Trophoblast cell (in vitro differentiated cells and primary cell): ENCODE data around the gene UBALD1.
"Not testable (repeated sequence)": the region's sequence is repeated elsewhere in the genome, so short reads cannot be mapped to it uniquely, and the experiment has no call there.

Experiments
- DNase-seq, 2 donors: peaks; one replicate each; pipeline ENCODE4 v3.0.0-alpha.2; 2016
- H2AFZ ChIP-seq: 2 replicates; pipeline ENCODE4 v1.6.1; 2013; ENCODE audit warnings: low read length, moderate library complexity, mild to moderate bottlenecking; ENCODE audit not compliant: insufficient read depth, poor library complexity
- H2AK5ac ChIP-seq: 2 replicates; pipeline ENCODE4 v1.6.1; 2013; ENCODE audit warnings: mild to moderate bottlenecking, low read length
- H2BK120ac ChIP-seq: 2 replicates; pipeline ENCODE4 v1.6.1; 2013; ENCODE audit warnings: low read length, mild to moderate bottlenecking, moderate library complexity; ENCODE audit not compliant: insufficient read depth, poor library complexity
- H2BK12ac ChIP-seq: 2 replicates; pipeline ENCODE4 v1.6.1; 2013; ENCODE audit warnings: mild to moderate bottlenecking, low read length, moderate library complexity
- H2BK5ac ChIP-seq: 2 replicates; pipeline ENCODE4 v1.6.1; 2013; ENCODE audit warnings: low read length, low read depth, moderate library complexity, mild to moderate bottlenecking; ENCODE audit not compliant: poor library complexity
- H3K14ac ChIP-seq: 2 replicates; pipeline ENCODE4 v1.6.1; 2013; ENCODE audit warnings: mild to moderate bottlenecking, low read length
- H3K18ac ChIP-seq: 2 replicates; pipeline ENCODE4 v1.6.1; 2013; ENCODE audit warnings: mild to moderate bottlenecking, low read length
- H3K23ac ChIP-seq: 2 replicates; pipeline ENCODE4 v1.6.1; 2013; ENCODE audit warnings: low read length
- H3K27ac ChIP-seq: 2 replicates; pipeline ENCODE4 v1.5.1; 2013; ENCODE audit warnings: low read depth, mild to moderate bottlenecking, inconsistent platforms, low read length, moderate library complexity
- H3K27me3 ChIP-seq: 2 replicates; pipeline ENCODE4 v1.6.1; 2013; ENCODE audit warnings: inconsistent platforms, mild to moderate bottlenecking, low read length, moderate library complexity; ENCODE audit not compliant: insufficient read depth
- H3K36me3 ChIP-seq, 2 experiments: 1 replicate in 1 of 2; 2 replicates in 1 of 2; pipeline ENCODE4 v1.6.1; 2013; ENCODE audit warnings: low read length in 2 of 2, mild to moderate bottlenecking in 2 of 2, moderate library complexity in 1 of 2; ENCODE audit not compliant: insufficient read depth in 2 of 2, control insufficient read depth in 1 of 2
- H3K4ac ChIP-seq: 2 replicates; pipeline ENCODE4 v1.6.1; 2013; ENCODE audit warnings: low read depth, mild to moderate bottlenecking, low read length, moderate library complexity
- H3K4me1 ChIP-seq, 2 experiments: 1 replicate in 1 of 2; 2 replicates in 1 of 2; pipeline ENCODE4 v1.6.1; 2013; ENCODE audit warnings: low read length in 2 of 2, mild to moderate bottlenecking in 2 of 2, moderate library complexity in 1 of 2; ENCODE audit not compliant: insufficient read depth in 2 of 2, control insufficient read depth in 1 of 2
- H3K4me2 ChIP-seq: 2 replicates; pipeline ENCODE4 v1.6.1; 2013; ENCODE audit warnings: inconsistent platforms, mild to moderate bottlenecking, low read length, moderate library complexity
- H3K4me3 ChIP-seq: 2 replicates; pipeline ENCODE4 v1.5.1; 2013; ENCODE audit warnings: mild to moderate bottlenecking, low read depth, low read length, inconsistent platforms
- H3K79me1 ChIP-seq: one replicate; pipeline ENCODE4 v1.6.1; 2013; ENCODE audit warnings: low read length
- H3K79me2 ChIP-seq: 2 replicates; pipeline ENCODE4 v1.6.1; 2013; ENCODE audit warnings: low read length, mild to moderate bottlenecking; ENCODE audit not compliant: control insufficient read depth, insufficient read depth, poor library complexity
- H3K9ac ChIP-seq: 2 replicates; pipeline ENCODE4 v1.6.1; 2013; ENCODE audit warnings: mild to moderate bottlenecking, low read length
- H3K9me3 ChIP-seq: 2 replicates; pipeline ENCODE4 v1.6.1; 2013; ENCODE audit warnings: low read depth, mild to moderate bottlenecking, control low read depth, inconsistent platforms, low read length; ENCODE audit not compliant: insufficient read depth
- H4K12ac ChIP-seq: 2 replicates; pipeline ENCODE4 v1.6.1; 2013; ENCODE audit warnings: low read depth, mild to moderate bottlenecking, low read length, moderate library complexity
- H4K8ac ChIP-seq: 2 replicates; pipeline ENCODE4 v1.6.1; 2013; ENCODE audit warnings: low read depth, mild to moderate bottlenecking, low read length, moderate library complexity
- H4K91ac ChIP-seq: one replicate; pipeline ENCODE4 v1.6.1; 2013; ENCODE audit warnings: low read depth, mild to moderate bottlenecking, low read length, moderate library complexity
- WGBS: extraction: QIAGEN DNeasy Blood & Tissue Kit; methylation state at CpG from one replicate; pipeline ENCODE4 v1.1.7; 2013; ENCODE audit warnings: missing lambda C conversion rate; ENCODE audit not compliant: insufficient read length, insufficient coverage; ENCODE audit errors: extremely low coverage; 5-methylcytosine and 5-hydroxymethylcytosine counted together

Gene UBALD1

DNA sequence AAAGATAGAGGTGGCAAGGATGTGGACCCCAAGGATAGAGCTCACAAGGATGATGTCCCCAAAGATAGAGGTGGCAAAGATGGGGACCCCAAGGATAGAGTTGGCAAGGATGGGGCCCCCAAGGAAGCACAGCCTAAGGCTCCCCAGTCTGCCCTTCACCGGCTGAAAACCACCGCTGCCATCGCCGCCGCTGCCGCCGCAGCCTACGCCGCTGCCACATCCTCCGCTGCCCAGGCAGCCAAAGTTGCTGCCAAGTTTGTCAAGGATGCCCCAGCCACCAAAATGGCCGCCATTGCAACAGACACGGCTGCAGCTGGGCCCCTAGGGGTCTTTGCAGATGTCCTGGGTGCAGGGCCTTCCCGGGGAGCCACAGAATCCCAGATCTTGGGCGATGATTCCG, 38.7 kb downstream of the UBALD1 start:
- H2BK5ac ChIP-seq, result no peak overlapping the region
- no peak overlapping the region for H3K23ac ChIP-seq
- no CpG with 5 or more reads among the region's 15 CpGs for WGBS
- H3K4me1 ChIP-seq, result no peaks in the 10 kb centered on the region
- H3K79me2 ChIP-seq, result no peaks in the 10 kb centered on the region
- no peak overlapping the region for H2BK12ac ChIP-seq
- H2AFZ ChIP-seq, result no peak overlapping the region
- no peak overlapping the region for H3K4ac ChIP-seq
- no peaks in the 10 kb centered on the region for H3K79me1 ChIP-seq
- no peak overlapping the region for H3K4me3 ChIP-seq
- H3K4me2 ChIP-seq, result no peak overlapping the region
- H3K27ac ChIP-seq, result no peak overlapping the region
- DNase-seq, result no peak
- H4K12ac ChIP-seq, result no peak overlapping the region
- no peaks in the 10 kb centered on the region for H3K36me3 ChIP-seq
- no peak overlapping the region for H3K14ac ChIP-seq
- no peak overlapping the region for H2BK120ac ChIP-seq
- H4K8ac ChIP-seq, result no peak overlapping the region
- peaks cover 2% of the 10 kb centered on the region for H3K9me3 ChIP-seq
- H3K18ac ChIP-seq, result no peak overlapping the region
- no peak overlapping the region for H2AK5ac ChIP-seq
- no peaks in the 10 kb centered on the region for H3K27me3 ChIP-seq
- no peak overlapping the region for H4K91ac ChIP-seq
- no peak overlapping the region for H3K9ac ChIP-seq

DNA sequence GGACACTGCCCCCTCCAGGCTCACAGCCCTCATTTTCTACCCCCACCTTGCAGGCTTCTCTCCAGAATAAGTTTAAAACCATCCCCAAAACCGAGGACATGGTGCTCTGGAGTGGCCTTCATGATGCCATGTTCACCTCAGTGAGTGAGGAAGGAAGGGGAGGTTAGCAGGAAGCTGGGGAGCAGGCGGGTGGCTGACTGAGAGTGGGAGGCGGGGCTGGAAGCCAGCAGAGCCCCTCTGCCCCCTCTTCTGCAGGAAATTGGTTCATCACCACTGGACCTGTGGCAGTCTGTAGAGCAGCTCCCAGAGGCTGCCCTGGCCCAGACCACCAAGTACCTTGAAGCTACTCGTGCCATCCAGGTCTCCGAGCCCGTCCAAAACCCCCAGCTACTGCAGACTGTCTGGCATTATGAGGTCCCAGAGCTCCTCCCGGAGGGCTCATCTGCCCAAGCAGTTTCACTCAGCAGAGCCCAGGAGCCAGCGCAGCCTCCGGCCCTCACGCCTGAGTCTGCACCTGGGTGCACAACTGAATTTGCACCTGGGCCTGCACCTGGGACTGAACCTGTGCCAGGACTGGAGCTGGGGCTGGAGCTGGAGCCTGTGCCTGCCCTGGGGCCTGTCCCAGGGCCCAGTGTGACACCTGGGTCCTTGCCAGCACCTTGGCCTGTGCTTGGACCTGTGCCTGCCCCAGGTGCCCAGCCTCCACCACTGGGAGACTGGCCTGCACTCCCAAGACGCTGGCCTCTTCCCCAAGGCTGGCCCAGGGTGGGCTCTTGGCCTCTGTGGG, 39.6 kb downstream of the UBALD1 start:
- DNase-seq, result no peak
- no peak overlapping the region for H3K4ac ChIP-seq
- H2BK120ac ChIP-seq, result no peak overlapping the region
- no peak overlapping the region for H3K23ac ChIP-seq
- H2BK12ac ChIP-seq, result no peak overlapping the region
- no peak overlapping the region for H4K12ac ChIP-seq
- H3K9me3 ChIP-seq, result peaks cover 2% of the 10 kb centered on the region
- H3K27me3 ChIP-seq, result no peaks in the 10 kb centered on the region
- H4K91ac ChIP-seq, result no peak overlapping the region
- WGBS, result no CpG with 5 or more reads among the region's 11 CpGs
- no peak overlapping the region for H2AK5ac ChIP-seq
- no peak overlapping the region for H3K27ac ChIP-seq
- H3K4me1 ChIP-seq, result no peaks in the 10 kb centered on the region
- no peak overlapping the region for H4K8ac ChIP-seq
- no peak overlapping the region for H3K14ac ChIP-seq
- H3K4me2 ChIP-seq, result no peak overlapping the region
- H3K36me3 ChIP-seq, result no peaks in the 10 kb centered on the region
- no peak overlapping the region for H2BK5ac ChIP-seq
- no peak overlapping the region for H3K4me3 ChIP-seq
- no peak overlapping the region for H3K9ac ChIP-seq
- no peak overlapping the region for H3K18ac ChIP-seq
- no peaks in the 10 kb centered on the region for H3K79me1 ChIP-seq
- no peaks in the 10 kb centered on the region for H3K79me2 ChIP-seq
- H2AFZ ChIP-seq, result no peak overlapping the region

DNA sequence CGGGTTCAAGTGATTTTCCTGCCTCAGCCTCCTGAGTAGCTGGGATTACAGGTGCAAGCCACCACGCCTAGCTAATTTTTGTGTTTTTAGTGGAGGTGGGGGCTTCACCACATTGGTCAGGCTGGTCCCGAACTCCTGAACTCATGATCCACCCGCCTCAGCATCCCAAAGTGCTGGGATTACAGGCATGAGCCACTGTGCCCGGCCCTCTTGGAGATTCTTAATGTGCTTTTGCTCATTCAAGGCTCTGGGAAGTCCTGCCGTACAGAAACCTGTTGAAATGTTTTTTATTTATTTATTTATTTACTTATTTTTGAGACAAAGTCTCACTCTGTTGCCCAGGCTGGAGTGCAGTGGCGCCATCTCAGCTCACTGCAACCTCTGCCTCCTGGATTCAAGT, 40.8 kb downstream of the UBALD1 start:
- H2AK5ac ChIP-seq, H2BK5ac ChIP-seq, H3K79me1 ChIP-seq, H3K4ac ChIP-seq, H3K27me3 ChIP-seq, H2BK12ac ChIP-seq, H3K27ac ChIP-seq, H4K8ac ChIP-seq, H2AFZ ChIP-seq, H3K9me3 ChIP-seq, H3K14ac ChIP-seq, H3K79me2 ChIP-seq, DNase-seq, H3K4me3 ChIP-seq, H2BK120ac ChIP-seq, H3K23ac ChIP-seq, H4K12ac ChIP-seq, H3K4me1 ChIP-seq, H3K36me3 ChIP-seq, H3K4me2 ChIP-seq, H4K91ac ChIP-seq, H3K9ac ChIP-seq, H3K18ac ChIP-seq: not testable (repeated sequence)
- WGBS, result no CpG with 5 or more reads among the region's 7 CpGs

DNA sequence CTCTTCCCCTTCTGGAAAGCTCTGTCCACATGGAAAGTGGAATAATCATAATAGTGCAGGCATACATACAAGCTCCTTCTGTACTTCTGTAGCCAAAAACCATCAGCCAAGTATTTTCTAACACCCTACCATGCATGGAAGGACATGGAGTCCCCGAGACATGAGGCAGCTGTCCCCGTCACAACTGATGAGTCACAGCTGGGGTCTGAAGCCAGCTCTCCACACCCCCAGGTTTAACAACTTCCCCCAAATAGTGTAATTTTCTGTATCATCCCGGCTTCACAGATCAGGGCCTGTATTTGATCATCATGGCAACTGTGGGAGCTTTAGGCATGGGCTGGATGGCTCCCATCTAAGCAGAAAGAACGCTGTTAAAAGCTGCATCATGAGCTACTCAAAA, 42.0 kb downstream of the UBALD1 start:
- no peaks in the 10 kb centered on the region for H3K36me3 ChIP-seq
- H2AK5ac ChIP-seq, result no peak overlapping the region
- H3K4me1 ChIP-seq, result no peaks in the 10 kb centered on the region
- no peak overlapping the region for H4K91ac ChIP-seq
- no peaks in the 10 kb centered on the region for H3K27me3 ChIP-seq
- no peak overlapping the region for H2AFZ ChIP-seq
- no peak overlapping the region for H3K4me3 ChIP-seq
- H3K18ac ChIP-seq, result no peak overlapping the region
- H2BK5ac ChIP-seq, result no peak overlapping the region
- H3K14ac ChIP-seq, result no peak overlapping the region
- H3K9me3 ChIP-seq, result peaks cover 2% of the 10 kb centered on the region
- H2BK12ac ChIP-seq, result no peak overlapping the region
- no peak overlapping the region for H4K12ac ChIP-seq
- H3K79me2 ChIP-seq, result no peaks in the 10 kb centered on the region
- no peak overlapping the region for H3K27ac ChIP-seq
- H3K4ac ChIP-seq, result no peak overlapping the region
- no peak overlapping the region for H3K4me2 ChIP-seq
- H3K9ac ChIP-seq, result no peak overlapping the region
- no peaks in the 10 kb centered on the region for H3K79me1 ChIP-seq
- no peak overlapping the region for H2BK120ac ChIP-seq
- H4K8ac ChIP-seq, result no peak overlapping the region
- WGBS, result no CpG with 5 or more reads among the region's 4 CpGs
- H3K23ac ChIP-seq, result no peak overlapping the region
- no peak for DNase-seq
